Stimulated activated CD4-positive, alpha-beta T cell treated with anti-CD3 and anti-CD28 coated beads, Interleukin-4, amount 100 ng/mL, for 24 hours (primary cell): ENCODE results near the gene GCM1.
"Not testable (repeated sequence)": the region's sequence is repeated elsewhere in the genome, so short reads cannot be mapped to it uniquely, and the experiment has no call there.

Experiments used
- DNase-seq: peaks from one replicate; pipeline ENCODE4 v3.0.0-alpha.2; 2020

GCM1 gene, protein sequence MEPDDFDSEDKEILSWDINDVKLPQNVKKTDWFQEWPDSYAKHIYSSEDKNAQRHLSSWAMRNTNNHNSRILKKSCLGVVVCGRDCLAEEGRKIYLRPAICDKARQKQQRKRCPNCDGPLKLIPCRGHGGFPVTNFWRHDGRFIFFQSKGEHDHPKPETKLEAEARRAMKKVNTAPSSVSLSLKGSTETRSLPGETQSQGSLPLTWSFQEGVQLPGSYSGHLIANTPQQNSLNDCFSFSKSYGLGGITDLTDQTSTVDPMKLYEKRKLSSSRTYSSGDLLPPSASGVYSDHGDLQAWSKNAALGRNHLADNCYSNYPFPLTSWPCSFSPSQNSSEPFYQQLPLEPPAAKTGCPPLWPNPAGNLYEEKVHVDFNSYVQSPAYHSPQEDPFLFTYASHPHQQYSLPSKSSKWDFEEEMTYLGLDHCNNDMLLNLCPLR

DNA sequence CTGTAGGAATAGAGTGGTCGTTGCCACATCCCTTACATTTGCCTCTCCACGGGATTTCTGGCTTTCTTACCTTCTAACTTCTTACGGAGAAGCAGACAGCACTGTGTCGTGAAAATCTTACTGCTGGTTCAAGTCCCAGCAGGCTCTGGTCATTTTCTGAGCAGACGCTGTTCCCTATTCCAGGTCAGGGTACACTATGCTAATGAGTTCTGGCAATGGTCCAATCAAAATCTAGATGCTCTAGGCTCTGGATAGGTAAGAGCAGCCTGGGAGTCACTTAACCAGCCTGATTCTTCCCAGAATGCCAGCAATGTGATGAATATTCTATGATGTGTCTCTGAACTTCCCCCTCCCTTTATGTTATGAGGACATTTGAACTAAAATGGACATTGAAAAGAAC is at the start of gene GCM1:
TSS of gene GCM1 (minus strand) at position 158 of the 400 bp plus-strand sequence. CDS start 3,209 bp downstream, outside the sequence.
- no peak for DNase-seq

DNA sequence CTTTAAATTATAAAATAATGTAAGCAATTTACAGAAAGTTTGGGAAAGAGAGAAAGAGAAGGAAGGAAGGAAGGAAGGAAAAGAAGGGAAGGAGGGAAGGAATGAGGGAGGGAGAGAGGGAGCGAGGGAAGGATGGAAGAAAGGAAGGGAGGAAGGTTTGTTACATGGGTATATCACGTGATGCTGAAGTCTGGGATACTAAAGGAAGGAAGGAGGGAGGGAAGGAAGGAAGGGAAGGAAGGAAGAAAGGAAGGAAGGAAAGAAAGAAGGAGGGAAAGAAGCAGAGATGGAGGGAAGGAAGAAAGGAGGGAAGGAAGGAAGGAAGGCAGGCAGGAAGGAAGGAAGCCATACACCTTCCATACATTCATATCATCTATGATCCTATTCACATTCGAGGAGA is 48.9 kb upstream of the GCM1 start:
- no peak for DNase-seq

DNA sequence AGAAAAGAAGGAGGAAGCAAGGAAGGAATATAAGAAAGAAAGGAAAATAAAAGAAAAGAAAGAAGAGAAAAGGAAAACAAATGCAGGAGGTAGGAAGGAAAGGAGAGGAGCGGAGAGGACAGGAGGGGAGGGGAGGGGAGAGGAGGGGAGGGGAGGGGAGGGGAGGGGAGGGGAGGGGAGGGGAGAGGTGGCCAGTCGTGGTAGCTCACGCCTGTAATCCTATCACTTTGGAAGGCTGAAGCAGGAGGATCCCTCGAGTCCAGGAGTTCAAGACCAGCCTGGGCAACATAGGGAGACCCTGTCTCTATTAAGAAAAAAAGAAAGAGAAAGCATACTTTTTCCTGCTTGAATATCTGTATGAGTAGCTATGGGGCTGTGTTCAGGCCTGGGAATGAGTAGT is 46.4 kb upstream of the GCM1 start:
- DNase-seq = no peak

DNA sequence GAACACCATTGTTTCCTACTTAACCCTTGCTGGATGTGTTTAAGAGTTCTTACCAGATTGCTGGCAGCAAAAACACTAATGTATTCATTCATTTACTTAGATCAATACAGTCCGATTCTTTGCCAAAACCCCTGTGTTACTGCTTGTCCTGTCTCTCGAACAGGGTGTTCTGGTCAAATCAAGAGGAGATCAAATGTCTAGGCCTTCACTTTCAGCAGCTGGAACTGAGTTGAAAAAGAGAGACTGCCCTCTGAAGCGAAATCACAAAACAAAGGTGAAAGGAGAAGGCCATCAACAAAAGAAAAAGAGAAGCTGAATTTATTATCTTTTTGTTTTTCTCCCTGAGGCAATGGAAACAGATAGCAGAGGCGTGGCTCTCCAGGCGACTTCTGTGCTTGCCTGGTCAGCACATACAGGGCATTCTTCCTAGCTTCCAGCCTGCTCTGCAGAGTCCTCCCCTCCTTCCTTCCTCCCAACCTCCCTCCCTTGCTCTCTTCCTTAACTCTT is 44.1 kb upstream of the GCM1 start:
- no peak for DNase-seq

DNA sequence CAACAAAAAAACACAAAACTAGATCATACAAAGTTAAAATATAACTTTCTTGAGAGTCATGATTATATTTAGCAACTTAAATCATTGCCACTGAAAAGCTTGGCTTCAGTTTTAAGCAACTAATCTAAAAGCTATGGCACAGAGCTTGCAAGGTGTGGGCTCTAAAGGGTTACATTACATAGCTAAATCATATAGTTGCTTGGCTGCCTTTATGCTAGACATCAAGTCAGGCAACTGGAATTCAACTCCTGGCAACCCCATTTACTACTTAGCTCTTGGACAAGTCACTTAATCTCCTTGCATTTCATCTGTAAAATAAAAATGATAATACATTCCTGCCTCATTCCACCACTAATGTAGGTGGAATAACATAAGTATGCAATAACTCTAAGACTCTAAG is 40.9 kb upstream of the GCM1 start:
- no peak for DNase-seq

DNA sequence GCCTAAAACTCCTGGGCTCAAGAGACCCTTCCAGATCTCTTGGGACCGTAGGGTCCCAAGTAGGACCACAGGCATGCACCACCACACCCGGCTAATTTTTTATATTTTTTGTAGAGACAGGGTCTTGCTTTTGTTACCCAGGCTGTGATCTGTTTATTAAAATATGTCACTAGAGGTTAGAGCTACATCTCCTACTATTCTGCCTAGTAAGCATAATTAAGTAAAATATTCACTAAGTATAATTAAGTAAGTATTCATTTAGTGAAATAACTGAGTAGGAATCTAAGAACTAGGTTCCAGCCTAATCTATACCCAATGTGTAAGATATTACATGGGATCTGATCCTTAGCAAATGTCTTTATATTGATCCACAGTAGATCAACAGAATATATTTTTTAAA is 40.2 kb upstream of the GCM1 start:
- no peak for DNase-seq

DNA sequence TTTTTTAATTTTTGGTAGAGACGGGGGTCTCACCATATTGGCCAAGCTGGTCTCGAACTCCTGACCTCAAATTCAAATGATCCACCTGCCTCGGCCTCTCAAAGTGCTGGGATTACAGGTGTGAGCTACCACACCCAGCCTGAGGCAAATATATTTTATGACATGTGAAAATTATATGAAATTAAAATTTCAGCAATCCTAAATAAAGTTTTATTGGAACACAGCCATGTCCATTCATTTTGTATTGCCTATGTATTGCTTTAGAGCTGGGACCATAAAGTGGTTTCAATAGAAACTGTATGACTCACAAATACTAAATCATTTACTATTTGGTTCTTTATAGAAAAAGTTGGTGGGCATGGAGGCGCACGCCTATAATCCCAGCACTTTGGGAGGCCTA is 32.0 kb upstream of the GCM1 start:
- DNase-seq = no peak

DNA sequence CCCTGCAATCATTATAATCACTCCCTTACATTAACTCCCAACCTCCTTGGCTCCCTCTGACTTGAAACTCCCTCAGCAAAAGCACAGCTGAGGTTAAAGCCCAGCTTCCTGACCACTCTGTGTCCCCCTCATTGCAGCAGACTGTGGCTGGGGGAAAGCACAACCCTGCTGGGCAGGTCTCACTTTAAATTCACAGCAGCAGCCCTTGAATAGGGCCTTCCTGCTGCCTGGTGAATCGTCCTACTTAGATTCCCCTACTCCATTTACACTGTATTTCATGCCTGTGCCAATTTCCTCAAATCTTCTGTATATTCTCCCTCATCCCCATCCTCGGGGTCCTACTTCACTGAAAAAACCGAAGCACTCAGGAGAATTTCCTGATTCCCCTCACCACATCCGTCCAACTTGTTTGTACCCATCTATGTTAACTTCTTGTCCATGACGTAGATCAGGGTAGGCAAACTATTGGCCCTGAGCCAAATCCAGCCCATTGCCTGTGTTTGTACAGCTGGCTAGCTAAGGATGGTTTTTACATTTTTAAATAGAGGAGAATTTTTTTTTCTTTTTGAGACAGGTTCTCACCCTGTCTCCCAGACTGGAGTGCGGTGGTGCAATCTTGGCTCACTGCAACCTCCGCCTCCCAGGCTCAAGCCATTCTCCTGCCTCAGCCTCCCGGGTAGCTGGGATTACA is 31.5 kb upstream of the GCM1 start:
- peak; percentile 11 for DNase-seq

DNA sequence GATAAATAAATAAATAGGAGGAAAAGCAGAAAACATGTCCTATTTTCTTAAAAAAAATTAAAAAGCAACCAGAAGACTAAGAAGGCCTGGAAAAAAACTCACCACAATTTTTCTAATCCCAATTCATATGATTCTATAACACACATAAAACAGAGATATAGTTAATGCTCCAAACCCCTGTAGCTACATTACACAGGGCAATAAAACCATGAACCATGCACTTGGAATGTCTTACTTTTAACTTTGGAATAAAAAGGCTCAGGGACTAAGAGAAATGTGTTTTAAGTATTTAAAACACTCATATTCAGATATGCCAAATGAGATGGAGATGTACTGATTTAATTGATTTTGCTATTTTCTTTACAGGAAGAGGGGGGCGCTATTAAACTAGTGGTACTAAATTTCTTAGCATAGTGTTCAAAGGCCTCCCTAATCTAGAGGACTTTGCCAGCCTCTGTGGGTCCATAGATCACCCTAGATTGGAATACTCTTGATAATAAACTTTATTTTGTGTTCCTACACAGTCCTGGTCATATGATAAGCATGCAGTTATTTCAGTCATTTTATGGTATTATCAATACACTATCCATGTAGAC is 30.3 kb upstream of the GCM1 start:
- DNase-seq = no peak

DNA sequence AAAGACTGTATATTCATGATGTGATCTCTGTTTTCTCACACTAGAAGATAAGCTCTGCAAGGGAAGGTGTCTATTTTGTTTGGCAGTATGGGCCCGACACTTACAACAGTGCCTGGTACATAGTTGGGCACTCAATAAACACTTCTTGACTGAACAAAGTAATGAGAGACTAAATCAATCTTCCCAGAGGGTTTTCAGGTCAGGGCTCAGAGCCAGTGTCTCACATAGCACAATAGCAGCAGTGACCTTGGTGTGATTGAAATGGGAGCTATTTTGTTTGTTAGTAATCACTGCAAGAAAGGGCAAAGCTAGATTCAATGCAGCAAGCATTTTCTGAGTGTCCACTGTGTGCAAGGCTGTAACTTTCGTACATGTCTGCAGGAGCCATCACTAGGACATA is 26.4 kb upstream of the GCM1 start:
- DNase-seq = no peak

DNA sequence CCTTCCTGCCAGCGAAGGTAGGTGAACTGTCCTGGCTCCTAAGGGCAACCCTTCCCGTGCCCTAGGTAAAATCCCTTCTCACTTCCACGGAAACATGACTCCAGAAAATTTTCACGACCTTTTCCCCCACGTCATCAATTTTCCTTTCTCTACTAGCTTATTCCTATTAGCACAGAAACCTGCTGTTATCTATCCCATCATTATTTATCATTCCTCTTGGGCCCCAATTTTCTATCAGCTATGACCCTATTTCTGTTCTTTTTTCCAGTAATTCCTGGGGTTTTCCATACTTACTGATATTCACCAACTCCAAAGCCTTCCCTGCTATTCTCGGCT is 23.8 kb upstream of the GCM1 start:
- no peak for DNase-seq

DNA sequence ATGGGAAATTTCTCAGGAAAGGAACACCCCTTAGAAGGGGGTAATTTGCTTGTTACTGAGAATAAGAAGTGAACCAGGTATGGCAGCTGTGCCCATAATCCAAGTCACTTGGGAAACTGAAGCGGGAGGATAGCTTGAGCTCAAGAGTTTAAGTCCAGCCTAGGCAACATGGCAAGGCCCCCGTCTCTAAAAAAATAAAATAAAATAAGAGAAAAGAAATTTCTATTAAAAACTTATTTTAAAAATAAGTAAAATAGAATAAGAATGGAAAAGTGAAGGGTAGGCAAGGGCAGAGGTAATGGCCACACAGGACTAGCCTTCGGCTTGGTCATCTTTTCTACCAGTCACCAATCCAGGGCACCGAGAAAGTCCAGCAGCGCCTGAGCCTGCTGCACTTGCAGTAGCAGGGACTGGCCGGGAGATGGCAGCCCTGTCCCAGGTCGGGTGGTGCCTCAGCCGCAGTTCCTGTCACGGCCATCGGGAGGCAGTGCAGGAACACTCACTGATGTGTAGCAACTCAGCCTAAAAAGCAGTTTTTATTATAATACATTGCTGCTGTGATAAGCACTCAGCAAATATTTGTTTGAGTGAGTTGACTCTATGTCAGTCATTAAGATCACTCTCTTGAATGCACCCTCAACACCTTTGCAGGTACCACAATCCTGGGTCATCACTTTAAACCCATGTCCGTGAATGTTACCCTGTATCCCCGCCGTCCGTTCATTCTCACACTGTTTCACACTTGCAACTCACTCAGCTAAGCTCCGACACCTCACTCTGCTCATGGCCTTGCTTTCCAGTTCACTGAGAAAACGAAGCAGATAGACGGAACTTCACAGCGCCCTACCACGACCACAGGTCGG is 23.2 kb upstream of the GCM1 start:
- peak; percentile 93 for DNase-seq

DNA sequence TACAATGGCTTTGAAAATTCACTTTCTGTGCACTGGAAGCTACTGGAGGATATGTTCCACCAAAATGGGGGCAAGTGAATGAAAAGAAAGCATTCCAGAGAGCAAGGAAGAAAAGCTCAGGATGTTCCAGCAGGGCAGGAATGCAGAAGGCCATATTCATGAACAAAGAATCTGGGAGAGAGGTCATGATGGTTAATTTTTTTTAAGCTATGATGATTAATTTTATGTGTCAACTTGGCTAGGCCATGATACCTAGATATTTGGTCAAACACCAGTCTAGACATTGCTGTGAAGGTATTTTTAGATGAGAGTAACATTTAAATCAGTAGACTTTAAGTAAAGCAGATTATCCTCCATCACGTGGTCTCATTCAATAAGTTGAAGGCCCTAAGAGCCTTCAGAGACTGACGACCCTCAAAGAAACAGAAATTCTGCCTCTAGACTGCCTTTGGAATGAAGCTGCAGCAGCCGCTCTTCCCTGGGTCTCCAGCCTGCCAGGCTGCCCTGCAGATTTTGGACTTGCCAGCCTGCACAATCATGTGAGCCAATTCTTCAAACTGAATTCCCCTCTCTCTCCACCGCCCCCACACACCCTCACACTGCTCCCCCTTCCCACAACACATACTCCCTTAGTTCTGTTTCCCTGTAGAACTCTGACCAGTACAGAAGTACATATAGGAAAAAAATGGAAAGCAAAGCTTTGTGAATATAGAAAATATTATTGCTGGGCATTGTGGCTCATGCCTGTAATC is 20.1 kb upstream of the GCM1 start:
- no peak for DNase-seq

DNA sequence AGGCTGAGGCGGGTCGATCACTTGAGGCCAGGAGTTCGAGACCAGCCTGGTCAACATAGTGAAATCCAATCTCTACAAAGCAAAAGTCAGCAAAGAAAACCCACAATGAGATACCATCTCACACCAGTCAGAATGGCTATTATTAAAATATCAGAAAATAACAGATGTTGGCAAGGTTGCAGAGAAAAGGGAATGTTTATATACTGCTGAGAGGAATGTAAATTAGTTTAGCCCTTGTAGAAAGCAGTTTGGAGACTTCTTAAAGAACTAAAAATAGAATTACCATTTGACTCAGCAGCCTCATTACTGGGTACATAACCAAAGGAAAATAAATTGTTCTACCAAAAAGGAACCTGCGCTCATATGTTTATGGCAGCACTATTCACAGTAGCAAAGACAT is 16.7 kb upstream of the GCM1 start:
- DNase-seq = no peak

DNA sequence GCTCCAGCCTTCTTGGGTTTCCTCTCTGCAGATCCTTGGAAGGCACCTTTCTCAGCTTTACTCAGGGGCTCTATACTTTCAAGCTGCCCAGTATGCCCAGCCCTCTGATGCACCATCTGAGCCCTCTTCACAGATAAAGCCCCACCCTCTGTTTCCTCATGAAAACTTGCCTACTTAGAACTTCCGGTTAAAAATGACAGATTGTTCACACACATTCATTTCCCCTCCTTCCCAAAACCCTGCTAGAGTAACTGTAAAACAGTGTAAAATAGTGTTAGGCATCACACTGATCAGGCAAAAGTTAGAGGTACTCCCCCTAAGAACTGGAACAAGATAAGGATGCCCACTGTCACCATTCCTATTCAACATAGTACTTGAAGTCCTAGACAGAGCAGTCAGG is 14.0 kb upstream of the GCM1 start:
- no peak for DNase-seq

DNA sequence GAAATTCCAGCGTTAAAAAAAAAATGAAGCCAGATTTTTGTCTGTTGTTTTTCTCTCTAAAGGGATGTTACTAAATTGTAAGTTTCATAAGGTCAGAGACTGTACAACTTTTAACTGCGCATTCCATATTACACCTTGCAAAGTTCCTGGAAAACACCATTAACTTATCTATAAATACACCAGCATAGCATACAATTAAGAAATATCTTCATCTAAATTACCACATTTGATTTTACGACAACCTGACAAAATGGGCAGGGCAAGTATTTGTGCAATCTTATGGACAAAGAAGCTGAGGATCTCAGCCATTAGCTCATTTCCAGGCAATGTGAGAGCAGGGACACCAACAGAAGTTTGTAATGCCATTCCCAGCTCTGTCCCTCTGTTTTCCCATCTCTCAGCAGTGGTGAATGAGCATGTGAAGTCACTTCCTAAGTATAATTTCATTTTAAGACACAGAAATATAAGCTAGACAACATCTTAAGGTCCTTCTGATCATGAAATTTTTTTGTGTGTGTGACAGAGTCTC is 12.9 kb upstream of the GCM1 start:
- DNase-seq = no peak

DNA sequence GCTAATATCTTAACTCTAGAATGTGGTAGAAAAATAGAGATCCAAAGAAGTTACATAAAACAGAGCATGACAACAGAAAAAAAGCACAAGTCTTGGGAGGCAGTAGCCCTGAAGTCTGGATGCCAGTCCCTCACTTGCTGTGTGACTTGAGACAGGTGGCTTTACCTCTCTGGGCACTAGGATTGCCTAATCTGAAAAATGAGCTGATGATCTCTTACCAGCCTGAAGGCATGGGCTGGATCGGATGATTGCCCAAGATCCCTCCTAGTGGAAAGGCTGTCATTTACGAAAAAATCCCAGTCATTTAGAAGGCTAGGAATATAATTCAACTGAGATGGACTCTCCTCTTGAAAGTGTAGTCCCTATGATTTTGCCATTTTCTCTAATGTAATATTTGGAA is 10.9 kb upstream of the GCM1 start:
- no peak for DNase-seq

DNA sequence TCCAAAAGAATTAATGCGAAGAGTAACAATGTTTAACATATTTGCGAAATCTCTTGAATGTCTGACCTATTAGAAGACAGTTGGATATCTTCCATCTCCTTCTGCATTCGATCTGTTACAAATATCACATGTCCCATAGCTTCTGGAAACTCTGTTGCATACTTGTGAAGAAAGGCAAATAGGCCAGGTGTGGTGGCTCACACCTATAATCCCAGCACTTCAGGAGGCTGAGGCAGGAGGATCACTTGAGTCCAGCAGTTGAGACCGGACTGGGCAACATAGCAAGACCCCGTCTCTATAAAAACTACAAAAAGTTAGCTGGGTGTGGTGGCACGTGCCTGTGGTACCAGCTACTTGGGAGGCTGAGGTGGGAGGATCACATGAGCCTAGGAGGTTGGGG is 9.4 kb upstream of the GCM1 start:
- DNase-seq = not testable (repeated sequence)

DNA sequence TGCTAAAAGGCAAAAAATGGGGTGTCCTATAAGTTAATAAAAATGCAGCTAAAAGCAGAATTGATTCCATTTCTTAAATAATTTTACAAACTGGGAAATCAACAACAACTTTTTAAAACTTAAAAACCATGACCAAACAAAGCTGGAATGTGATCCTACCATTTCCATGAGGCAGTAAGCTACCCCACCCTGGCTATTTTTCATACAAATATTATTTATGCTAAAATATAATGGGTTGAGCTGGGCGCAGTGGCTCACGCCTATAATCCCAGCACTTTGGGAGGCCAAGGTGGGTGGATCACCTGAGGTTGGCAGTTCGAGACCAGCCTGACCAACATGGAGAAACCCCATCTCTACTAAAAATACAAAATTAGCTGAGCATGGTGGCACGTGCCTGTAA is 6.6 kb upstream of the GCM1 start:
- DNase-seq = not testable (repeated sequence)

DNA sequence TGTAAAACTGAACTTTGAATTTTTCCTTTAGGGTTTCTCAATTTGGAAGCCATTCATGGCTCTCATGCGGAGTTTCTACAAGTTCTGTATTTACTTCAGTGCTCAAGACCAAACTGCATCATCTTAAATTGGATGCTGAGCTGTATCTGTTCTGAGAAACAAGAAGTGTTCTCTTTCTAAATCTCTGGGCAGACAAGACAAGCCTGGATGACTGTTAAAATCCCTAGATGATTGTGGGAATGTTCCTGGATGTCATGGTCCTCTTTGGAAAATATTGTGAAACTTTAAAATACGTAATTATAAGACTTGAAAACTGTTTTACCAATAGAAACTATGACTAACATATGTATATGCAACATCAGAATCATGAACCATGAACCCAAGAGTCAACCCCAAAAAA is 6.2 kb upstream of the GCM1 start:
- DNase-seq = no peak

DNA sequence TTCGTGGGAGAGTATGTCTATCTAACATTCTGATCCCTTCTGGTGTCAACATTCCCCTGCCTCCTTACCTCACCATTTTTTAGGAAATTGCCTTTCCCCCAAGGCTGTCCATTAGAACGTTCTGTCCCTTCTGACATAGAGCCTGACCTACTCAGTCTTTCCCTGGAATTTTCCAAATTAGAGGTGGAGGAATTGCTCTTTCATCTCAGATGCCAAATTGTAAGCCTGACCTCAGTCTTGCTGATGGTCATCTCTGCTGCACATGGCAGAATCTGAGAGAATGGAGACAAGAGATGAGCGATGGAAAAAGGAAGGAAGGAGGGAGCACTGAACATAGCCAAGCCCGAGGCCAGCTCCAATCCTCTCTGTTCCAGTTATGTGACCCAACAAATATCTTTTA is 5.4 kb upstream of the GCM1 start:
- DNase-seq = no peak

DNA sequence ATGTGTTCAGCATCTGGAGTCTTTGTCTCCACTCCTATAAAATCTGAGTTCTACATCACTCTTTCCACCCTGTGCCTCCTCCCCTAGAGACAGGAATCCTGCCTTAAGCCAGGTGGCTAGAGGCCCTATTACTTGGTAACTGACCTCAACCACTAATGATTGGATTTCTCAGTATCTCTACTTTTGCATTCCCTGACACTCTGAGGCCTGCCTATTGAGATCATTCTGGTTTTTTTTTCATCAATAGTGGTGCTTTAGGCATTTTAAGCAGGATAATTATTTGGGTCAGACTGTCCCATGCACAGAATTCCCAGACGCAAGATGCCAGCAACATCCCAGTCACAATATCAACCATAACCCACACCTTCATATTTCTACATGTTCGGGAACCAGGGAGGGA is 3.9 kb upstream of the GCM1 start:
- no peak for DNase-seq
